Suppressor macrophage (primary cell): ENCODE data around the gene RELL1.
A peak's percentile ranks its signal among the peaks of the same experiment; 100 is the strongest.

Experiments used
- DNase-seq, 4 experiments: peaks; one replicate each; pipeline ENCODE4 v3.0.0-alpha.2; 2020 to 2022

The RELL1 gene

GRCh38 chr4:37665333-37666320 lies 20.5 kb downstream of the RELL1 start:
- DNase-seq = no peak

GRCh38 chr4:37664696-37665095 lies 21.5 kb downstream of the RELL1 start:
- DNase-seq = no peak

- DNase-seq = no peak
Observed at GRCh38 chr4:37663552-37663951, 22.6 kb downstream of the RELL1 start.

- no peak for DNase-seq
Observed at GRCh38 chr4:37662861-37663390, 23.2 kb downstream of the RELL1 start.

GRCh38 chr4:37662251-37662650 lies 23.9 kb downstream of the RELL1 start:
- DNase-seq = peak; percentile 36 to 67 (median 59)

GRCh38 chr4:37661772-37662171 lies 24.4 kb downstream of the RELL1 start:
- DNase-seq = peak in 2 of 4 experiments; percentile 41 to 43

GRCh38 chr4:37659696-37660095 lies 26.5 kb downstream of the RELL1 start:
- no peak for DNase-seq

- DNase-seq = no peak
Observed at GRCh38 chr4:37656649-37657048, 29.5 kb downstream of the RELL1 start.

GRCh38 chr4:37653601-37654000 lies 32.6 kb downstream of the RELL1 start:
- DNase-seq = peak; percentile 13 to 71 (median 62)

GRCh38 chr4:37652747-37653527 lies 33.2 kb downstream of the RELL1 start:
- DNase-seq = no peak

- DNase-seq = no peak
Observed at GRCh38 chr4:37651781-37652377, 34.3 kb downstream of the RELL1 start.

GRCh38 chr4:37650481-37650880 lies 35.7 kb downstream of the RELL1 start:
- DNase-seq = peak; percentile 60 to 81 (median 73)

- DNase-seq = no peak
Observed at GRCh38 chr4:37649268-37649667, 36.9 kb downstream of the RELL1 start.

GRCh38 chr4:37648084-37648817 lies 37.9 kb downstream of the RELL1 start:
- DNase-seq = peak; percentile 78 to 92 (median 88)

GRCh38 chr4:37646247-37646646 lies 39.9 kb downstream of the RELL1 start:
- no peak for DNase-seq

GRCh38 chr4:37645736-37646135 lies 40.4 kb downstream of the RELL1 start:
- DNase-seq = no peak

- no peak for DNase-seq
Observed at GRCh38 chr4:37644962-37645361, 41.2 kb downstream of the RELL1 start.

GRCh38 chr4:37641886-37642849 lies 44.0 kb downstream of the RELL1 start:
- DNase-seq = no peak

- no peak for DNase-seq
Observed at GRCh38 chr4:37641352-37641751, 44.8 kb downstream of the RELL1 start.

GRCh38 chr4:37639551-37640285 lies 46.5 kb downstream of the RELL1 start:
- DNase-seq = no peak
